B cell (primary cell): ENCODE measurements around the gene ABCA13.

Experiments
- EZH2 ChIP-seq: IDR thresholded peaks from 2 replicates; pipeline ENCODE4 v1.6.1; 2012; ENCODE audit warnings: borderline replicate concordance, low read depth, mild to moderate bottlenecking, moderate library complexity, low read length; ENCODE audit not compliant: insufficient read depth, poor library complexity, severe bottlenecking
- TF ChIP-seq, protein P1 (sequence below): fragments of 200-600 bp; IDR thresholded peaks from one replicate; pipeline ENCODE4 v1.8.0; 2022; ENCODE audit warnings: antibody characterized with exemption, mild to moderate bottlenecking

DNA sequence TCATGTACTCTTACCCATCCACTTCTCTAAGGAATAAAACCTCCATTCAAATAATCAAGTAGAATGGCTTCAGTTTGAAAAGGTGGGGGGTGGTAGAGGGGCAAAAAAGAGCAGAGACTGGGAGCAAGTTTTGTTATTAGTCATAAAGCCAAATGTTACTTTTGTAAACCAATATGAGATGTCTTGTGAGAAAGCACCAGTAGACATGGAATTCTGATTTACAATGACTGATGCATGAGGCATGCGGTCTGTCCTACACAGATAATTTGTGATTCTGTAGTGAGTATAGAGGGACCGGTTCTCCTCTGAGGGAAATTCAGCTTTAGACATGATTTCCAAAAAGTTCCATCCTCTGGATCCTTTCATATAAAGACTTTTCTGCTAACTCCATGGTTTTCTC, 12.9 kb upstream of the ABCA13 start:
- TF ChIP-seq, protein P1, sequence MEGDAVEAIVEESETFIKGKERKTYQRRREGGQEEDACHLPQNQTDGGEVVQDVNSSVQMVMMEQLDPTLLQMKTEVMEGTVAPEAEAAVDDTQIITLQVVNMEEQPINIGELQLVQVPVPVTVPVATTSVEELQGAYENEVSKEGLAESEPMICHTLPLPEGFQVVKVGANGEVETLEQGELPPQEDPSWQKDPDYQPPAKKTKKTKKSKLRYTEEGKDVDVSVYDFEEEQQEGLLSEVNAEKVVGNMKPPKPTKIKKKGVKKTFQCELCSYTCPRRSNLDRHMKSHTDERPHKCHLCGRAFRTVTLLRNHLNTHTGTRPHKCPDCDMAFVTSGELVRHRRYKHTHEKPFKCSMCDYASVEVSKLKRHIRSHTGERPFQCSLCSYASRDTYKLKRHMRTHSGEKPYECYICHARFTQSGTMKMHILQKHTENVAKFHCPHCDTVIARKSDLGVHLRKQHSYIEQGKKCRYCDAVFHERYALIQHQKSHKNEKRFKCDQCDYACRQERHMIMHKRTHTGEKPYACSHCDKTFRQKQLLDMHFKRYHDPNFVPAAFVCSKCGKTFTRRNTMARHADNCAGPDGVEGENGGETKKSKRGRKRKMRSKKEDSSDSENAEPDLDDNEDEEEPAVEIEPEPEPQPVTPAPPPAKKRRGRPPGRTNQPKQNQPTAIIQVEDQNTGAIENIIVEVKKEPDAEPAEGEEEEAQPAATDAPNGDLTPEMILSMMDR, result no peak
- no peak for TF ChIP-seq EZH2
